Ectodermal cell (in vitro differentiated cells): ENCODE data around the gene ARHGEF5. TPM values are rescaled to one million over a fixed set of nuclear protein-coding genes. Genes with fewer than 3 reads are reported as not detected.
"Not testable (repeated sequence)": the region's sequence is repeated elsewhere in the genome, so short reads cannot be mapped to it uniquely, and the experiment has no call there.

Experiments used
- H3K27ac ChIP-seq: 2 replicates; pipeline ENCODE4 v1.7.0; 2013; ENCODE audit warnings: mild to moderate bottlenecking, low read depth, low read length; ENCODE audit not compliant: insufficient read depth, poor library complexity, severe bottlenecking
- H3K27me3 ChIP-seq: 2 replicates; pipeline ENCODE4 v1.7.0; 2013; ENCODE audit warnings: mild to moderate bottlenecking, low read length; ENCODE audit not compliant: insufficient read depth, control insufficient read depth, poor library complexity, severe bottlenecking
- H3K36me3 ChIP-seq: one replicate; pipeline ENCODE4 v1.7.0; 2013; ENCODE audit warnings: low read length; ENCODE audit not compliant: control insufficient read depth, insufficient read depth
- H3K4me1 ChIP-seq: one replicate; pipeline ENCODE4 v1.7.0; 2013; ENCODE audit warnings: low read length; ENCODE audit not compliant: control insufficient read depth, insufficient read depth
- H3K4me3 ChIP-seq: 2 replicates; pipeline ENCODE4 v1.7.0; 2013; ENCODE audit warnings: low read depth, low read length, control low read depth; ENCODE audit not compliant: insufficient read depth
- H3K9me3 ChIP-seq: 2 replicates; pipeline ENCODE4 v1.7.0; 2013; ENCODE audit warnings: mild to moderate bottlenecking, low read length, moderate library complexity; ENCODE audit not compliant: control insufficient read depth
- WGBS, 2 experiments: methylation state at CpG; one replicate each; pipeline ENCODE4 v1.1.7; 2013; ENCODE audit warnings: missing lambda C conversion rate in 2 of 2; 5-methylcytosine and 5-hydroxymethylcytosine counted together
- polyA plus RNA-seq, 4 experiments: library from polyadenylated mRNA; stranded (reverse); fragments of 50-300 nt; gene quantifications; one replicate each; pipeline ENCODE4 v1.2.3, GENCODE V29; 2013

Gene ARHGEF5
- 4.0 TPM for polyA plus RNA-seq (2013, experiment 1 of 4)
- polyA plus RNA-seq (2013, experiment 2 of 4): 4.2 TPM
- 3.1 TPM for polyA plus RNA-seq (2013, experiment 3 of 4)
- 3.1 TPM for polyA plus RNA-seq (2013, experiment 4 of 4)

GRCh38 chr7:144355176-144355822, at the start of gene ARHGEF5:
ARHGEF5 (plus strand) TSS chr7:144355402; CDS start chr7:144362670, 7,268 bp downstream.
- H3K27ac ChIP-seq, H3K9me3 ChIP-seq, H3K36me3 ChIP-seq, H3K4me3 ChIP-seq, H3K4me1 ChIP-seq, H3K27me3 ChIP-seq: not testable (repeated sequence)
- no CpG with 5 or more reads among the region's 50 CpGs for WGBS, 2 experiments

GRCh38 chr7:144309702-144310101, 45.5 kb upstream of the ARHGEF5 start:
- H3K9me3 ChIP-seq, H3K27me3 ChIP-seq, H3K4me1 ChIP-seq, H3K4me3 ChIP-seq, H3K27ac ChIP-seq, H3K36me3 ChIP-seq: not testable (repeated sequence)
- WGBS, 2 experiments: no CpG with 5 or more reads among the region's 2 CpGs

DNA sequence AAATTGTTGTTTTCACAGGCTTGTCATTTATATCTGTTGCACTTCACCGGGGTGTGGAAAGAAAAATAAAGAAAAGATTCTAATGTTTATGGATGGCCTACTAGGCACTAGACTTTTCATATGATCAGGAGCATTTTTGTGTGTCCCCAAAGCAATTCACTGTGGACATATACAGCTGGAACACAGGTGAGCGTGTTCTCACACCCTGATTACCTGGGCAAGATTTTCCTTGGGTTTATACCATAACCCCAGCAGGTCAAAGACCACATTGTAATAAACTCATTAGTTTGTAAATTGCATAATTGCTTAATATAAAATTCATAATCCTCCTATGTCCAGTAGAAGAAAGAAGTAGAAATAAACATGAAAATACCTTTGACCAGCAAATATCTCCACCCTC, 44.0 kb upstream of the ARHGEF5 start:
- no CpG with 5 or more reads among the region's 2 CpGs for WGBS, 2 experiments
- H3K27ac ChIP-seq, H3K27me3 ChIP-seq, H3K4me1 ChIP-seq, H3K36me3 ChIP-seq, H3K4me3 ChIP-seq, H3K9me3 ChIP-seq: not testable (repeated sequence)

DNA sequence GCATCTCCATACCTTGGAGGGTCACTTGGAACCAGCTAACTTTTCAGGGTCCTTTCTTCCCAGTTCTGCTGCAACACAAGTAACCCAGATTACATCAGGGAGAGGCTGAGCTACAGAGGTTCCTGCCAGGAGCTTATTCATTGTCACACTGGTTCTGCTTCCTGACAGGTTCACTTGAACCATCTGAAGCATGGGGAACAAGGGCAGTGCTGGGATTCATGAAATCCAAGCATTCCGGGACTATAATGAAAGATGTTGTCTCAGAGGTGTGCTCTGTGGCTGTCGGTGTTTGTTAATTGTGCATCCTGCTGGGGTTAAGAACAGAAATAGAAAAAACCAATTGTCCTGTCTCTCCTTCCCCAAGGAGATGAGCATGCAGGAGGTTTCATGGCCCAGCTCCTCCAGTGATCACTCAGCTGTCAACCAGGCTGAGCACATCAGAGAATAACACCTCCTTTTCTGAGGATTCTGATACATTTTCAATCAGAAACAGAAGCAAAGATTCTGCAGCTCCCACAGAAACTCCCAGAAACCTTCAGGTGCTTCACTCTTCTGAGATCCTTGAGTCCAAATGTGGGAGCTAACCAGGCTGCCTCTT, 43.2 kb upstream of the ARHGEF5 start, which contains the start of gene OR2A1:
OR2A1 (plus strand) TSS at position 548 of the 598 bp plus-strand sequence. CDS start 5,706 bp downstream, outside the sequence.
- not testable (repeated sequence) for H3K4me1 ChIP-seq, H3K27ac ChIP-seq, H3K4me3 ChIP-seq, H3K36me3 ChIP-seq, H3K9me3 ChIP-seq, H3K27me3 ChIP-seq
- WGBS, 2 experiments: 50% methylated on average over 1 of the region's 2 CpGs; no CpG with 5 or more reads in 1 of the 2 experiments

DNA sequence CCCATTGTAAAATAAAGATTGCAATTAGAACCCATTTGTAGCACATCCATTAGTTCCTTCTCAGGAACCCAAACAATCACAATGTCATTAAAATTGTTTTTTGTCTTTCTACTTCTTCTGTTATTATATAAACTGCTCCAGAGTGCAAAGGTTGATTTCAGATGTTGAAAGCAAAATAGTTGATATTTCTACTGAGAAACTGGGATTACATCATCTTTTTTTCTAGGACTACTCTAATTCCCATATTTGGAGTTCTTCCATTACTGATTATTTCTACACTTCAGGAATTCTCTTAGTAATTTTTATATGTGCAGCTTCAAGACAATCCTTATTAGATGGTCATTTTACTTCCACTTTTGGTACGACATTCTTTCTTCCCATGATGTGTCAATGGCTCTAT, 37.7 kb upstream of the ARHGEF5 start:
- not testable (repeated sequence) for H3K27ac ChIP-seq, H3K4me1 ChIP-seq, H3K27me3 ChIP-seq, H3K9me3 ChIP-seq, H3K36me3 ChIP-seq, H3K4me3 ChIP-seq
- 83% methylated on average over 1 of the region's 1 CpG; no CpG with 5 or more reads in 1 of the 2 experiments for WGBS, 2 experiments

GRCh38 chr7:144319547-144319946, 35.7 kb upstream of the ARHGEF5 start:
- not testable (repeated sequence) for H3K36me3 ChIP-seq, H3K9me3 ChIP-seq, H3K4me1 ChIP-seq, H3K4me3 ChIP-seq, H3K27ac ChIP-seq, H3K27me3 ChIP-seq
- WGBS, 2 experiments: no CpG with 5 or more reads among the region's 2 CpGs

GRCh38 chr7:144321677-144322206, 33.5 kb upstream of the ARHGEF5 start:
- H3K9me3 ChIP-seq, H3K4me3 ChIP-seq, H3K27ac ChIP-seq, H3K27me3 ChIP-seq, H3K4me1 ChIP-seq, H3K36me3 ChIP-seq: not testable (repeated sequence)
- WGBS, 2 experiments: 90 to 94% methylated on average over 1 of the region's 3 CpGs

- WGBS, 2 experiments: no CpG with 5 or more reads among the region's 4 CpGs
- H3K9me3 ChIP-seq: not testable (repeated sequence)
These were observed 31.8 kb upstream of the ARHGEF5 start for GRCh38 chr7:144323359-144323758.

GRCh38 chr7:144325868-144326267, 29.3 kb upstream of the ARHGEF5 start:
- WGBS, 2 experiments: 93 to 94% methylated on average over 2 of the region's 5 CpGs
- H3K27ac ChIP-seq, H3K4me3 ChIP-seq, H3K27me3 ChIP-seq, H3K9me3 ChIP-seq, H3K36me3 ChIP-seq, H3K4me1 ChIP-seq: not testable (repeated sequence)

More at GRCh38 chr7:144323359-144323758, 31.8 kb upstream of the ARHGEF5 start:
- not testable (repeated sequence) for H3K4me1 ChIP-seq, H3K36me3 ChIP-seq, H3K27me3 ChIP-seq, H3K4me3 ChIP-seq, H3K27ac ChIP-seq

DNA sequence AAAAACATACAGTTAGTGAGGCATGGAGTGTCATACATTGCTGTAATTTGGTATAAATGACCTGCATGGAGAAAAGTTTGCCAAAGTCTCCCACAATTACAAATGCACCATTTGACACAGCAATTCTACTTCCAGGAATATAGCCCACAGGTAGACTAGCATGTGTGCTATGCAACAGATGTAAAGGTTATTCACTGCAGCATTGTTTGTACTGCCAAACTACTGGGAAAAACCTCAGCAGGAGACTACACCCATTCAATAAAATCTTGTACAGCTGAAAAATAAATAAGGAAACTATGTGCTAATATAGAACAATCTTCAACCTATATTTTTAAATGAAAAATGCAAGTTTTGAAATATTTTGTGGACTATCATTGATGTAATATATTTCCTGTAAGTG, 25.2 kb upstream of the ARHGEF5 start:
- not testable (repeated sequence) for H3K36me3 ChIP-seq, H3K9me3 ChIP-seq, H3K4me1 ChIP-seq, H3K27me3 ChIP-seq, H3K27ac ChIP-seq, H3K4me3 ChIP-seq
